K562 (cell line): ENCODE data around the gene TFCP2. TPM values are rescaled to one million over a fixed set of nuclear protein-coding genes. Genes with fewer than 3 reads are reported as not detected.

Experiments used
- ATAC-seq: fragments of 200-7000 bp; cut with Tn5 transposase; 3 replicates; pipeline ENCODE4 v1.9.1; 2020; ENCODE audit warnings: moderate library complexity
- BruUV-seq: library from RNA; stranded (reverse); fragments of 400-500 nt; replicated peaks from 2 replicates; lab custom pipeline; 2021; lab: Mats Ljungman, UMichigan
- CTCF ChIA-PET: fragments of 300-600 bp; formaldehyde crosslinking; extraction: SDS; loops from one replicate; lab custom pipeline; 2021; ENCODE audit warnings: low intra/inter-chr PET ratio; lab: Yijun Ruan, JAX
- POLR2A ChIA-PET: fragments of 300-600, 350-650 bp; sonication (Branson Sonifier 250); formaldehyde crosslinking; extraction: SDS; loops from one replicate; lab custom pipeline; 2021; ENCODE audit warnings: antibody characterized with exemption, inconsistent platforms; lab: Yijun Ruan, JAX
- DNase-seq, 4 experiments: peaks; one replicate each; pipeline versions ENCODE4 v3.0.0 to v3.0.0-alpha.2; 2011 to 2018; ENCODE audit warnings: low spot score in 3 of 4, mixed read lengths in 3 of 4; ENCODE audit errors: extremely low read depth in 1 of 4
- FAIRE-seq: peaks from 2 replicates; lab custom pipeline; 2011; peaks lifted over from hg19 to GRCh38; lab: Jason Lieb, UNC
- H2AFZ ChIP-seq: 2 replicates; pipeline ENCODE4 v1.6.0; 2011; ENCODE audit warnings: low read depth, low read length, control low read depth, inconsistent platforms
- H3K27ac ChIP-seq: fragments of 200-600 bp; 3 replicates; pipeline ENCODE4 v1.8.0; 2011; ENCODE audit warnings: low read depth, mild to moderate bottlenecking, control low read depth, inconsistent platforms, low read length, moderate library complexity, mixed read lengths; ENCODE audit errors: extremely low read depth
- H3K27me3 ChIP-seq, 2 experiments: fragments of 300-600 bp in 1 of 2; 2 replicates in 1 of 2; 3 replicates in 1 of 2; pipeline versions ENCODE4 v1.6.0 to v1.8.0; 2011; ENCODE audit warnings: inconsistent platforms in 2 of 2, low read length in 2 of 2, mild to moderate bottlenecking in 1 of 2, mixed read lengths in 1 of 2, moderate library complexity in 1 of 2; ENCODE audit not compliant: control insufficient read depth in 2 of 2, insufficient read depth in 2 of 2
- H3K36me3 ChIP-seq: fragments of 300-600 bp; 3 replicates; pipeline ENCODE4 v1.8.0; 2011; ENCODE audit warnings: mild to moderate bottlenecking, low read length, inconsistent platforms; ENCODE audit not compliant: control insufficient read depth, insufficient read depth
- H3K4me1 ChIP-seq, 2 experiments: fragments of 200-600 bp in 1 of 2; replicated peaks in 1 of 2; 2 replicates in 1 of 2; 3 replicates in 1 of 2; pipeline versions ENCODE4 v1.5.1 to v1.8.0; 2011; ENCODE audit warnings: inconsistent platforms in 2 of 2, low read length in 2 of 2, mild to moderate bottlenecking in 1 of 2, mixed read lengths in 1 of 2, moderate library complexity in 1 of 2; ENCODE audit not compliant: control insufficient read depth in 2 of 2, insufficient read depth in 2 of 2
- H3K4me2 ChIP-seq: 2 replicates; pipeline ENCODE4 v1.6.1; 2011; ENCODE audit warnings: low read length, control low read depth, inconsistent platforms, mixed read lengths; ENCODE audit not compliant: insufficient read depth
- H3K4me3 ChIP-seq: fragments of 200-600 bp; sonication (generic), shearing (Covaris generic); 2 replicates; pipeline ENCODE4 v1.5.1; 2016; ENCODE audit warnings: control low read depth, inconsistent platforms
- H3K79me2 ChIP-seq: fragments of 200-600 bp; 3 replicates; pipeline ENCODE4 v1.8.0; 2011; ENCODE audit warnings: low read length, inconsistent platforms; ENCODE audit not compliant: control insufficient read depth, insufficient read depth
- H3K9ac ChIP-seq, 2 experiments: 2 replicates each; pipeline versions ENCODE4 v1.6.0 to v1.6.1; 2011; ENCODE audit warnings: low read depth in 2 of 2, low read length in 2 of 2, control low read depth in 1 of 2, inconsistent platforms in 1 of 2, mild to moderate bottlenecking in 1 of 2, mixed read lengths in 1 of 2; ENCODE audit not compliant: insufficient read depth in 1 of 2
- H3K9me1 ChIP-seq: one replicate; pipeline ENCODE4 v1.6.0; 2011; ENCODE audit warnings: inconsistent platforms, mild to moderate bottlenecking, low read length, moderate library complexity; ENCODE audit not compliant: control insufficient read depth, insufficient read depth
- H3K9me3 ChIP-seq: replicated peaks from 2 replicates; pipeline ENCODE4 v1.5.1; 2011; ENCODE audit warnings: low read depth, low read length, inconsistent platforms; ENCODE audit not compliant: control insufficient read depth, insufficient read depth
- H4K20me1 ChIP-seq: replicated peaks from 2 replicates; pipeline ENCODE4 v1.6.1; 2011; ENCODE audit warnings: low read length, inconsistent platforms, mixed read lengths; ENCODE audit not compliant: control insufficient read depth, insufficient read depth
- CBFB ChIP-seq: sonication (generic); formaldehyde crosslinking; IDR thresholded peaks from 2 replicates; pipeline ENCODE4 v1.4.0; 2020; ENCODE audit warnings: mild to moderate bottlenecking, missing genetic modification reagents
- GABPA ChIP-seq: fragments of 200-800 bp; sonication (Bioruptor generic); conservative IDR thresholded peaks from 2 replicates; pipeline ENCODE4 v1.6.1; 2016; ENCODE audit warnings: low read depth, missing genetic modification characterization, missing compliant biosample characterization
- GTF2B ChIP-seq: IDR thresholded peaks from 2 replicates; pipeline ENCODE4 v1.6.1; 2011; ENCODE audit not compliant: insufficient read length; ENCODE audit errors: extremely low read depth
- GTF2F1 ChIP-seq: IDR thresholded peaks from 2 replicates; pipeline ENCODE4 v1.6.1; 2011; ENCODE audit warnings: low read depth, low read length, improper control_type of control experiment
- HDAC8 ChIP-seq: fragments of 450-650 bp; IDR thresholded peaks from 2 replicates; pipeline ENCODE4 v1.6.1; 2016; ENCODE audit warnings: mild to moderate bottlenecking, missing genetic modification characterization, moderate library complexity, missing compliant biosample characterization
- HNRNPK ChIP-seq: fragments of 200-400 bp; formaldehyde crosslinking; IDR thresholded peaks from one replicate; pipeline ENCODE4 v1.6.1; 2018; ENCODE audit warnings: mild to moderate bottlenecking, low read depth, low read length; ENCODE audit not compliant: poor library complexity, severe bottlenecking
- HOMEZ ChIP-seq: fragments of 250-450 bp; sonication (Bioruptor Pico); IDR thresholded peaks from 2 replicates; pipeline ENCODE4 v1.4.0; 2020; ENCODE audit warnings: mild to moderate bottlenecking, moderate library complexity
- JUN ChIP-seq, 2 experiments: sonication (generic) in 1 of 2; formaldehyde crosslinking in 1 of 2; IDR thresholded peaks; 2 replicates each; pipeline versions ENCODE4 v1.6.1 to v1.8.0; 2012 to 2022; ENCODE audit warnings: borderline replicate concordance in 2 of 2, mild to moderate bottlenecking in 2 of 2, improper control_type of control experiment in 1 of 2, low read depth in 1 of 2, low read length in 1 of 2, missing genetic modification reagents in 1 of 2
- NR4A1 ChIP-seq, 2 experiments: fragments of 250-450 bp in 1 of 2; fragments of 450-650 bp in 1 of 2; sonication (Bioruptor Pico) in 1 of 2; IDR thresholded peaks; 2 replicates each; pipeline versions ENCODE4 v1.4.0 to v1.6.1; 2016 to 2020; ENCODE audit warnings: mild to moderate bottlenecking in 2 of 2, missing compliant biosample characterization in 1 of 2, missing genetic modification characterization in 1 of 2, moderate library complexity in 1 of 2
- PHF20 ChIP-seq: fragments of 450-650 bp; IDR thresholded peaks from 2 replicates; pipeline ENCODE4 v1.6.1; 2018; ENCODE audit not compliant: partially characterized antibody
- SMARCB1 ChIP-seq: IDR thresholded peaks from 2 replicates; pipeline ENCODE4 v1.6.1; 2011; ENCODE audit warnings: improper control_type of control experiment, low read depth; ENCODE audit not compliant: insufficient read length
- SRF ChIP-seq, 2 experiments: fragments of 250-450, 450-650 bp in 1 of 2; sonication (Bioruptor Pico) in 1 of 2; sonication (generic) in 1 of 2; formaldehyde crosslinking; IDR thresholded peaks; 2 replicates each; pipeline versions ENCODE4 v1.5.0 to v1.5.1; 2020 to 2022; ENCODE audit warnings: mild to moderate bottlenecking in 1 of 2, missing genetic modification reagents in 1 of 2
- ZFX ChIP-seq: sonication (generic); formaldehyde crosslinking; IDR thresholded peaks from 2 replicates; pipeline ENCODE4 v1.8.0; 2022; ENCODE audit warnings: mild to moderate bottlenecking, missing genetic modification reagents, moderate library complexity
- ZKSCAN3 ChIP-seq: fragments of 250-450 bp; sonication (Bioruptor Pico); IDR thresholded peaks from 2 replicates; pipeline ENCODE4 v1.4.0; 2020
- ZNF23 ChIP-seq: fragments of 250-450 bp; sonication (Bioruptor Pico); IDR thresholded peaks from 2 replicates; pipeline ENCODE4 v1.4.0; 2020; ENCODE audit warnings: mild to moderate bottlenecking
- ZNF24 ChIP-seq: fragments of 450-650 bp; IDR thresholded peaks from 2 replicates; pipeline ENCODE4 v1.6.1; 2016
- WGBS: fragments of 100-300 bp; shearing (Covaris generic); methylation state at CpG from one replicate; pipeline ENCODE4 v1.1.6; 2016; ENCODE audit warnings: low coverage, mixed read lengths; ENCODE audit not compliant: insufficient coverage; ENCODE audit errors: missing lambda C conversion rate; 5-methylcytosine and 5-hydroxymethylcytosine counted together
- in situ Hi-C: fragments of 300-500 bp; cut with MboI; formaldehyde crosslinking; loops from 4 replicates; pipeline ENCODE4 v1.15.0; 2018; ENCODE audit warnings: inconsistent platforms, mixed read lengths
- intact Hi-C: fragments of 100-400 bp; cut with micrococcal nuclease; formaldehyde crosslinking; loops from 2 replicates; pipeline ENCODE4 v1.14.2; 2022
- polyA plus RNA-seq, 8 experiments: library from polyadenylated mRNA; depleted of rRNA in 4 of 8; stranded (reverse) in 5 of 8; unstranded in 3 of 8; fragments of >200 nt; fragmentation: Nextera tagmentation in 2 of 8; fragmentation: Illumina TruSeq in 1 of 8; extraction: Ambion mirVana in 2 of 8; extraction: Trizol in 1 of 8; gene quantifications; 2 replicates each; pipeline versions ENCODE4 v1.2.1 to v1.2.3, GENCODE V29; 2011 to 2014; ENCODE audit warnings: inconsistent platforms in 1 of 8, missing spikeins in 1 of 8
- total RNA-seq, 7 experiments: library from RNA; depleted of rRNA in 6 of 7; stranded (reverse); fragments of >200 nt in 6 of 7; fragmentation: Illumina TruSeq in 2 of 7; extraction: Trizol in 2 of 7; gene quantifications; 2 replicates each; pipeline versions ENCODE4 v1.2.1 to v1.2.3, GENCODE V29; 2011 to 2021; ENCODE audit warnings: low replicate concordance in 1 of 7

The TFCP2 gene
- total and polyA plus RNA-seq, 9 of the 15 experiments (the other 6 are each of a cell fraction or from before 2014, with no cell fraction given) = 8.0 to 38.9 (median 19.3) TPM

GRCh38 chr12:51183349-51183748 is 10.4 kb upstream of the TFCP2 start:
- in situ Hi-C loops = no loop called here
- Histone ChIP-seq H3K36me3 (no peaks in the 10 kb centered on the region), H4K20me1 (no peaks in the 10 kb centered on the region), H2AFZ (peak overlapping the region; percentile 22; the same call in 1 of the 2 replicates), H3K79me2 (no peaks in the 10 kb centered on the region), H3K4me1 (peaks cover 1 to 13% of the 10 kb centered on the region in 2 experiments; a peak in 3 of 5 replicates), H3K9me3 (no peaks in the 10 kb centered on the region), H3K27ac (no peak overlapping the region), H3K4me2 (no peak overlapping the region), H3K4me3 (no peak overlapping the region), H3K9ac (no peak overlapping the region), H3K9me1 (no peaks in the 10 kb centered on the region), H3K27me3 (no peaks in the 10 kb centered on the region)
- FAIRE-seq (no peak), DNase-seq (peak in 2 of 4 experiments; percentile 4 to 7), ATAC-seq (no peak)
- ChIA-PET POLR2A (interaction anchor here (0.9 to 2.0 kb wide), 4 partner anchors 12 to 156 kb away, joined by 3 to 5 read pairs (median 5); no protein-coding TSS in a partner anchor), CTCF (no interaction called here)
- TF ChIP-seq ZFX (CRISPR knock-in tag) (no peak), HNRNPK (no peak), SRF (CRISPR knock-in tag; IDR thresholded peaks at IDR 0.05) (no peak), NR4A1 (CRISPR knock-in tag; IDR thresholded peaks at IDR 0.05) (no peak), NR4A1 (tag; IDR thresholded peaks at IDR 0.05) (no peak), JUN (IDR thresholded peaks at IDR 0.05; ENCODE audit: borderline replicate concordance, low read depth, low read length) (no peak), JUN (CRISPR knock-in tag; IDR thresholded peaks at IDR 0.05; ENCODE audit: borderline replicate concordance) (no peak), GABPA (tag) (no peak), PHF20 (no peak), ZNF23 (CRISPR knock-in tag) (no peak), ZNF24 (no peak), HDAC8 (tag) (no peak), GTF2F1 (no peak), GTF2B (no peak), CBFB (CRISPR knock-in tag) (no peak), HOMEZ (CRISPR knock-in tag) (no peak), ZKSCAN3 (CRISPR knock-in tag) (no peak), SMARCB1 (no peak)
- no TSS peak for BruUV-seq
- 32% methylated on average over 3 of the region's 3 CpGs for WGBS
- intact Hi-C loops = no loop called here
